MM.1S (cell line): ENCODE data around the gene HMCES.

Experiments used
- CTCF ChIP-seq: fragments of 300-600 bp; sonication (generic); IDR thresholded peaks from 2 replicates; pipeline ENCODE4 v1.5.1; 2016; ENCODE audit warnings: antibody characterized with exemption, low read length, mixed read lengths
- EZH2 ChIP-seq: fragments of 300-600 bp; sonication (generic); optimal IDR thresholded peaks from 2 replicates; pipeline ENCODE3; 2017; ENCODE audit warnings: low read depth, mild to moderate bottlenecking, antibody characterized with exemption, low read length, mixed read lengths
- EZH2phosphoT487 ChIP-seq: fragments of 300-600 bp; sonication (generic); IDR thresholded peaks from 2 replicates; pipeline ENCODE4 v1.6.1; 2018; ENCODE audit warnings: antibody characterized with exemption, low read length

DNA sequence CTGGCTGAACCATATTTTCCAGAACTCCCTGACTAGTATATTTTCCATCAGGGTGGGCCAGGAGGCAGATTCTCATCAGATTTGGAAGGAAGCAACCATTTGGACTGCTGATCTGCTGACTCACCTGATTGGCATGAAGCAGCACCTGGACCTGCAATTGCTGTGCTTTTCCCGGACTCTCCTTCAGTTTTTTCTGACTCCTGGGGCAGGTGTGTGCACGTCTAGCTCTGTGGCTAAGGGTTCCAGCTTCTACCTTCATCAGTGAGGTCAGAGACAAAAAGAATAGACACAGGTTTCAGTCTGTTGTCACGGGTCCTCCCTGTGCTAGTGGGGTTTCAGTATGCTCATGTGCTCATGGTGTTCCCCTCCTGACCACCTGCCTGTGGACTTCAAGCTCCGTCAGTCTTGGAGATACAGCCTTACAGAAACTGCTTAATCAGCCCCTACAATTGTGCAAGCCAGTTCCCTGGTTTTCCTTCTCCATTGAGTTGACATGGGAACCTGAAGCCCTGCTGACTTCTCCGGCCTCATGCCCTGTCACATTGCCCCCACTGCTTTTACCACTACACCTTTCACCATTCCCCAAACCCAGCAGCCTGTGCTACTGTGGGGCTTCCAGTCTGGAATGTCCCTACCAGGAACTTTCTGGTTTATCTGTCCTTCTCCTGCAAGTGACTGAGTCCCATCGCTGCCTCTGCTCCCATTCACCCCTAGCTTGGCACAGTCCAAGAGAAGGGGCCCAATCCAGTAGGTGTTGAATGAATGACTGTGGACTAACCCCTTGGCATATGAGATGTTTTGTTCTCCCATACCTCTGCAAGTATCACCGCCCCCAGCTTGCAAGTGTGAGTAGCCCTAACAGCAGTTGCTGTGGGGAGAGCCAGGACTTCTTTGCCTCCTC lies 31.7 kb downstream of the HMCES start:
- no peak for TF ChIP-seq CTCF
- TF ChIP-seq EZH2 = no peak
- TF ChIP-seq EZH2phosphoT487 = no peak
